Activated T-cell treated with anti-CD3 and anti-CD28 coated beads for 48 hours (primary cell): Measurements from ENCODE around the gene ARL4C.
A peak's percentile ranks its signal among the peaks of the same experiment; 100 is the strongest.

Experiments
- DNase-seq: peaks from one replicate; pipeline ENCODE4 v3.0.0-alpha.2; 2020; ENCODE audit warnings: low read depth

Gene ARL4C

DNA sequence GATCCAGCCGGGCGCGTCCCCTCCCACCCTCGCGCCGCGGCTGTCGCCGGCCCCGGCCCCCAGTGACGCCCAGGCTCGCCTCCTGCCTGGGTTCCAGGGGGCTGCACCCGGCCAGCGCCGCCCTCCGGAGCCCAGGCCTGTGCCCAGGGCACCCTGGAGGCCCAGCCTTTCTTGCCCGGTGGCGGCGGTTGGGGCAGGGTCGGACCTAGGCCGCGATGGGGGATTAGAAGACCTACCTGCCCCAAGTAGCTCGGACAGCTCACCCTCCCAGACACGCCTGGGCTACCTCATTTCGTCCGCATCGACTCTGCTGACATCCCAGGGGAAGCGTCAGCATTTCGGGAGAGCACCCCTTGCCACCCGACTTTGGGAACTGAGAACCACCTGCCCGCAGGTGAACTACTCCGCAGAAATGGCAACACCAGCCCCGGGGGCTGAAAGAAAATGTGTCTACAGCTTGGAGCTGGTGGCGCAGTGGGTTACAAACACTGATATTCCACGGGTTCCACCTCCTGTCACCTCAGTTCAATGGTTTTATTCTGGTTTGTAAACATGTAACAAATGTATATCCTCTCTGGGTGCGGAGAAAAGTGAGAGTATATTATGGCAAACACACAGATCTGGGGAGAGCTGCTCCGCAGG is 834 bp upstream of the ARL4C start:
- DNase-seq: no peak

DNA sequence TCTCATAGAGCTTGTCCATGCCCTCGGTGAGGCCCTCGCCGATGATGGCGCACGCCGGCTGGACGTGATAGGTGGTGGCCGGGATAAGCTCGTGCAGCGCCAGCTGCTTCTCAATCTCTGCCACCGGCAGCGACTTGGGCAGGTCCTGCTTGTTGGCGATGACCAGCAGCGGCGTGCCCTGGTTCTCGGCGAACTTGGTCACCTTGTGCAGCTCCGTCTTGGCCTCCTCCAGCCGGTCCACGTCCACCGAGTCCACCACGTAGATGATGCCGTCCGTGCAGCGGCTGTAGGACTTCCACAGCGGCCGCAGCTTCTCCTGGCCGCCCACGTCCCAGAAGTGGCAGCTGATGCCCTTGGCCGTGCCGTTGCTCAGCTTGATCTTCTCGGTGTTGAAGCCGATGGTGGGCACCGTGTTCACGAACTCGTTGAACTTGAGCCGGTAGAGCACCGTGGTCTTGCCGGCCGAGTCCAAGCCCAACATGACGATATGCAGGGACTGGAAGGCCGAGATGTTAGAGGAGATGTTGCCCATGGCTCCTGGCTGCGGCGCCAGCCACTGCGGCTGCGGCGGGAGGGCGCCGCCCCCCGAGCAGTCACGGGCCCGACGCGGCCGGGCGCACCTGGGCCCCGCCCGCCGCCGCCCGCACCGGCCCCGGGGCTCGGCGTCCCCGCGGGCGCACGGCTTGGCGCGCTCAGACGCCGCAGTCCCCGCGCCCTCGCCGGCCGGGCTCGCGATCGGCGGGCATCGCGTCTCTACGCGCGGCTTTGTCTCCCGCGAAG is 636 bp downstream of the ARL4C start:
- peak; percentile 41 for DNase-seq

DNA sequence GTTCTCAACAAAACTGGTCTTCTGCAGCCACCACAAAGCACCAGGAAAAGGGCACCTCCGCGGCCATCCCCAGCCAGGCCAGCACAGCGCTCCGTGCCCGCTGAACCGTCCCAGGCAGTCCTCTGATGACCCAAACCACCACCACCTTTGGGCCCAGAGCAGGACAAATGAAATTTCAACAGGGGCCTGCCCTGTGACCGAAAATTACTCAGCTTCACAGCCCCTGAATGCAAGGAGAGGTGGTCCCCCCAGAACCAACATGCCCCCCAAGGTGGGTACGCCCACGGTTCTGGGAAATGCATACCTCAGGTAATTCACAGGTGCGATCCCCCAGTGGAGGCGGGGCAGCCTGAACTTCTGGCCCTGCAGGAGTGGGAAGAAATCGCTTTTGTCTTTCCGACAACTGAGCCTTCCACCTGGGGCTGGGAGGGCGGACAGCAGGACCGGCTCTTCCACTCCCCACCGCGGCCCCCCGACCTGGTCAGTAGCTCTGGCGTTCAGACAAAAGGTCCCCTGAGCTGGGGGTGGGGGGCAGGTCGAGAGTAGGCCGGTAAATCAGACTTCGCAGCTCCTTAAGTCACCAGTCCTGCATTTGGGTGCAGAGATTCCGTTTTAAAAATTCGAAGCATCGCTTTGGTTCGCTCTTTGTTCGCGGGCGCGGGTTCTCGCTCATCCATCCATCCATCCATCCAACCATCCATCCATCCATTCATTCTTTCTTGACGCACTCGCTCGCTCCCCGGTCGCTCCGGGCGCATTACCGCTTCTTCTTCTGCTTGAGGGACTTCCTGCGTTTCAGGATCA is 1.4 kb downstream of the ARL4C start:
- DNase-seq: no peak

DNA sequence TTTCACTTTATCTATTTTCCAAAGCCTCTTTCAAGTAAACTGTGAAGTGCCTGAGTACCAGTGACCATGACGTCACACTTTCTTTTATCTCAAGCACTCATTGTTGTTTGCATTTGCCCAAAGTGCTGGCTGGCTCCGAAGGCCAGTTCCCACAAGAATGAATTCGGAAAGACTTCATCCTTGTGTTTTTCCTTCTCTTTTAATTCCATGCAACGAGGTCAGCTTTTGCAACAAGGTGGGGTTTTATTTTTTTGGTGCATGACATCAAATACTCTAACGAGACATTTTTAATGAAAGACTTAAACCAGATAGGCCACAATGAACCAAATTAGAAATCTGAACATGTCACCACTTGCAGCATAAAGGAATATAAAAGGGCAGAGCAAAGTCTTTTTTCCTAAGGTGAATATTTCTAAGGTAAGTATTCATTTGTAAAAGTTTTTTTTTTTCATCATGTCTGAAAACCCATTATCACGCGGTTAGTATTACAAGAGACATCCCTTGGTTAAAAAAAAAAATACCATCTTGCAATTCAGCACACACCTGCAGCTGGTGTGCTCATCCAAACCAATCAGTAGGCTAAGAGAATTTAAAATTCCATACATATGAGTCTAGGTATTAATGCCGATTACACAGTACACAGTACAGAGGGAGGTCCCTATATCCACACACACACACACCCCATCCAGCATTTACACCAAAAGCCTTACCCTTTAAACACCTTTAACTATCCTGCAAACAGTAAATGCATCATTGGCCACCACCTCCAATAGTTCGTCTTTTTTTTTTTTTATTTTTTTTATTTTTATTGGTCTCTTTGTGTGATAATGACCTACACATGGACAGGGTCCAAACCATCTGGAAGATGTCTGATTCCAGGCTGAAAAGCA is 2.3 kb downstream of the ARL4C start:
- no peak for DNase-seq

DNA sequence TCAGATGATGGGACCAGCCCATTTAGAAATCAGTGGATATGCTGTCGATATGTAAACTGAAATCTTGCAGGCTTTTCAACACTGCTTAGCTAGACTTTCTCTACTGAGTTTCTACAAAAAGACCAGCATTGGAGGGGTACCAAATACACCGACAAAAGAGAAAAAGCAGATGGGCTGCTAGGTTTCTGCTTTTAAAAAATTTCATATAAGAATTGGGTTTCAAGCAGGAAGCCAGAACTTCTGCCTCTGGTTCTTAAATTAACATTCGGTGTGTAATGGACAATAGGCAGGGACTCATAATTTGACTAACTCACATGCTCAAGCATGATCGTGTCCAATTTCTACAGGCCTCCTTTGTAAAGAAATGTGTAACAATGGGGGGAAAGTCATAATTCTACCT is 3.1 kb downstream of the ARL4C start:
- DNase-seq: no peak

DNA sequence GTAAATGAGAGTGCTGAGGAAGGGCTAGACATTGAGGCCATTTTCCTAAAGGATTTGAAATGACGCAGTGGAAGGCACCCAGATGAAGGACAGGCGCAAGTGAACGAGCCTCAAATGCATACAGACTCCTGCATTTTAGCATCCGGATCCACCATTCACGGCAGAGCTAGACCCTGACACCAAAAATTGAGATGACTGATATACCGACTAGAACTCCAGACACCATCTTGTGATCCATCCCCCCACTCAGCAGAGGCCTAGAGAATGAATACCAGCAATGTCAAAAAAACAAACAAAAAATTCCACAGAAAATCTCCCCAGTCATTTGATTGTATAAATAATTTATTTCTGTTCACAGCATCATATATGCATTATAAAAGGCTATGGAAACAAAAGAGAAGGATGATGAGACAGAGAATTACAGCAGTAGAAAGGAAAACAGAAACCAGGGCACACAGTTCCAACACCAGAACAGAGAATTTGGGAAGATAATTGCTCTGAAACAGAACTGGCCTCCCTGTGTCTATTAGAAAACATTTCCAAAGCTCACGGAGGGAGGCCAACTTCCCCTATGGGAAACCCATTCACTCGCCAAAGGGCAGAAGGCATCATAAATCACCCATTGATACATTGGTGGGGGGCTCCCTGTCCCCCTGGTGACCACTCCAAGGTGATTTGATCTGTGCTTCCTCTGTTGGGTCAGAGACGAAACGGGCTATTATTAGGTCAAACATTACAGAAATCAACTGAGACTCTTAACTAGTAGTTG is 4.0 kb downstream of the ARL4C start:
- no peak for DNase-seq

DNA sequence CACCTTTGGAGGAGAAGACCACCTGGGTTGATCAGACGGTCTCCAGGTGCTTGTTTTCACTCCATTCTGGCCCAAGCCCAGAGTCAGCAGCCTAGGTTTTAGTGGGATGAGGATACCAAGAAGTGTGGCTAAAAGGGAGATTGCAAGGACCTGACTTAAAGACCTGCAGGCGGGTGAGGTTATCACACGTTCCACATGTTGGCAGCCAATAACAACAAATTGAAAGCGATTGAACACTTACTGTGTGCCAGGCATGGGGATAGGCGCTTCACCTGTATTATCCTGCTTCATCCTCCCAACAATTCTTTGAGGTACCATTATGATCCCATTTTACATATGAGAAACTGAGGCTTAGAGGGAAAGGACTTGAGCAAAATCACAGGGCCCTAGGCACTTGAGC is 5.0 kb downstream of the ARL4C start:
- no peak for DNase-seq

DNA sequence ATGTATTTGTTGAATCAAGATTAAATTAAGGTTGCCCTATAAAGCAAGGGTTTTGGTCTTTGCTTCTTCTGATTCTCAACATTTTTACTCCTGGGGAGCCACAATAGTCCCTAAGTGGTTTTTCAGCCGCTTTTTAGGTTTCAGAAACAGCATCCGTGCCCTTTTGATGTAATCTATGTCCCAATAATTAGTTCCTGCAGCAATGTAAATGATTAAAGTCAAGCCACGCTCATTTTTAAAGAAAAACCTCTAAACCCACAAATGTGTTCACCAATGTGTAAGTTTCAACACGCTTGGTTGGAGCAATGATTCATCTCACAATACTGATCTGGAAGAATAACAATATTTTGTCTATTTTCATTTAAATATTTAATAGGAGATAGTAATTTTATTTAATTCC is 5.6 kb downstream of the ARL4C start:
- DNase-seq: no peak

DNA sequence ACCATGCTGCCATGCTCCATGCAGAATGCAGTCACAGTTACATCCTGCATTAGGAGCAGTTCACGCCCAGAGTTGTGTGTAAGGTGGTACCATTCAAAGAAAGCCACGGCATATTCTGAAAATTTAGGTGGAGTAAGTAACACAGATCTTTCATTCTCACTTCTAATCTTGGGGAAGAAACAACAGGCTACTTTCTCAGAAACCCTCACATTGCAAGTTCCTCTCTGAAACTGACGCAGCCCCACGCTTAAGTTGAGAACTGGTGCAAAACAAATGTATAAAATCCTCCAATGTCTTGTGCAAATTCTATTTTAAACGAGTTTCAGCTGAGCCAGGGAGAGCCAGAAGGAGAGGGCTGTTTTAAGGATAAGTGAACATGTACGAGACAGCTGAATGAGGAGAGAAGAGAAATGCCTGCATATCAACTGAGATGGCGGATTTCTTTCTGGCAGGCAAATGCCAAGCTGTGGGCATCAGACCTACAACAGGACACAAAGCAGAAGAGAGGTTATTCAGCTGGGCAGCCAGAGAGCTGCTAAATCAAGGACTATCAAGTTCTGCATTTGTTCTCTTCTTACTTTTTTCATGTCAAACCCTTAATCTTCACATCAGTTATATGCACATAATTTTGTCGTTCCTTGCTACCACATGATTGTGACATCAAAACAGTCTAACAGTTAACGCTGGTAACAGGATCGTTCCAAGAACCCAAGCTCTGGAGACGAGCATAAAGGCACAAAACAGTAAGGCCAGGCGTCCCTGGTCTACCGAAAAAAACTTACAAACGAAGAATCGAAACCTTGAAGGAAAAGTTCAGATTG is 6.4 kb downstream of the ARL4C start:
- no peak for DNase-seq

DNA sequence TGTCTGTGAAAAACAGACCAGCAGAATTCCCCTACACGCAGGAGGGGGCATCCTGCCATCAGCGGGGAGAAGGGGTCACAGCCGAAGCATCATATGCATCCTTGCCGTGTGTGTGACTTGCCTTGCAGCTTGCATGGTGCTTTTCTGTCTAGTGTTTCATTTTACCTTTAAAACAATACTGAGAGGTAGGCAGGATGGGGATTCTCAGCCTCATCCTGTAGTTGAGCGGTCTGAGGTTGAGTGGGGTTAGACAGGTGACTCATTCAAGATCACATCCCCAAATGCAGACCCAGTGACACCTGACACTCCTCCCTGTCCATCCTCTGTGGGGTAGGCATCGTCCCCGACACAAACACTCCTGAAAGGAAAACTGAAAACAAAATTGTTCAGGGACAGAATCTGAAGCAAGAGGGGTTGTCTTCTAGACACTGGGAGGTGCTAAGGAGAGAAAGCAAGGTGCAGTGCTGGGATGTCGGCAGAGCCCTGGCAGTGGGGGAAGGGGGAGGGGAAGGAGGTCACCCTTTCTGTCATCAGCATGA is 7.9 kb downstream of the ARL4C start:
- DNase-seq: peak; percentile 34

DNA sequence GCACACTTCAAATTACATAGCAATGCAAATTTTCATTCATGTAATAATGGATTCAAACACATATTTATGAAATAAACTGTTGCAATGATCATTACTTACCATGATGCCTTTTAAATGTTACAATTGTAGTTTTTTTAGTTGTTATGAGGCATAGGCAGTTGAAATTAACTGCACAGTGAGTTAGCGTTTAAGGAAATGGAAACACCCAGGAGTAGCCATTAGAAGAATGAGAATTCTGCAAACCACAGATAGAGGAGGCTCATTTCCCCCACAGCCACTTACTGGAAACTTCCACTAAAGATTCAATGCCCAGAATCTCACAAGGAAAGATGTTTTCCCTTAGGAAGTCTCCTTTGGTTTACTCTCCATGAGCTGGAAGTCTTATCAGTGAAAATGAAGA is 8.4 kb downstream of the ARL4C start:
- DNase-seq: no peak

DNA sequence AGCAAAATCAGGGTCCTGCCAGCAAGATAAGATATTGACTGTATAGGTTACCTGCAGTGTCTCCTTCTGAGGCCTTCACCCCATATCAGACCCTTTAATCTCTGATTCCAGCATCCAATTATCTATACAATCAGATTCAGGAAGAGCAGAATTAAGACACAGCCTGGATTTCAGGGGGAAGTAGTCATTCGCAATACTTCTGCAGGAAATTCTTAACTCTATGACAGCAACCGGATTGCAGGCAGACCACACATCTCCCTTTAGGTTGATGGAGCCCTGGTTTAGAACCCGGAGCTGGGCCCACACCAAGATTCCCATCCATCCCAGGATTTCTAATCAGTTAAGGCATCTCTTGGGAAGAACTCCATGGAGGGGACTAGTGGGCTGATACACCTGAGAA is 9.5 kb downstream of the ARL4C start:
- no peak for DNase-seq

DNA sequence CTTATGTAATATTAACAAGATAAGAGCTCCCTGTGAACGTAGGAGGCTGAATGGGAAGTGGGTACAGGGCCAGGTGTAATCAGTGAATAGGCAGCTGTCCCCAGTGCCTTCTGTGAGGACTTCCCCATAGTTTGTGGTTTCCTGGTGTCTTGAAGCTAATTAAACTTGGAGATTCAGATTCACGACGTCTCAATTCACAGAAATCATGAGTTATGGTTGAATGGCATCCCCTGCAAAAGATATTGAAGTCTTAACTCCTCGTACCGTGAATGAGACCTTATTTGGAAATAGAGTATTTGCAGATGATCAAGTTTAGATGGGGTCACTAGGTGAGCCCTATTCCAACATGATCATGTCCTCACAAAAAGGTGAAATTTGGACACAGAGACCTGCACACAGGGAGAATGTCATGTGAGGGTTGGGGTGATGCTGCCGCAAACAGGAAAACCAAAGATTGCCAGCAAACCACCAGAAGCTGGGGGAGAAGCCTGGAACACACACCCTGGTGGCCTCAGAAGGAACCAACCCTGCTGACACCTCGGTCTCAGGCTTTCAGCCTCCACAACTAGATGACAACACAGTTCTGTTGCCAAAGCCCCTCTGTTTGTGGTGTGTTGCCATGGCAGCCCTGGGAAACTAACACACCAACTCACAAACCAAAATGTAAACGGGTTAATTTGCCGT is 13.2 kb downstream of the ARL4C start:
- DNase-seq: peak; percentile 68

DNA sequence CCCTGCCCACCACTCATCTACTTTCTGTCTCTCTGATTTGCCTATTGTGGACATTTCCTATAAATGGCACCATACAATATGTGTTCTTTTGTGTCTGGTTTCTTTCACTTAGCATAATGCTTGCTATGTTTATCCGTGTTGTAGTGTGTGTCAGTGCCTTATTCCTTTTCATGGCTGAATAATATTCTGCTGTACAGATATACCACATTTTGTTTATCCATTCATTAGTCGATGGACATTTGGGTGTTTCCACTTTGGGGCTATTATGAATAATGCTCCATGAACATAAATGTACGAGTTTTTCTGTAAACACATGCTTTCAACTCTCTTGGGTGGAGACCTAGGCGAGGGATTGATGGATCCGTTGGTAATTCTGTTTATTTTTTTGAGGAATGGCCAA is 15.6 kb downstream of the ARL4C start:
- DNase-seq: no peak

DNA sequence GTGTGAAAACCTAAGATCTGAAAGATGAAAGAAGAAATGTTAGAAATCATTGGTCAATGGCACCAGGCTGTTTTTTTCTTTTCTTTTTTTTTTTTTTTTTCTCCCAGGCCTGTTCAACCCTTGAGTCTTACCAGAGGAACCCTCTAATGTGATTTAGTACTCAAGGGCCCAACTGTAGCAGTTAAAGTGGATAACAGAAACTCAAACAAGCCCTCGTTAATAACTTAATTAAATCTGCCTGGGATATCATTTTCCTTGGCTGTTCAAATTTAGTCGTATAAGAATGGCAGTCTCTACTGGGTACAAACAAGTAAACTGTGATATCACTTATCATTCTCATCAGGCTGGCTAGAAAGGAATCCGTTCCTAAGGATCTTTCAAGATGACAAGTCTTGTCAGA is 16.5 kb downstream of the ARL4C start:
- DNase-seq: no peak

DNA sequence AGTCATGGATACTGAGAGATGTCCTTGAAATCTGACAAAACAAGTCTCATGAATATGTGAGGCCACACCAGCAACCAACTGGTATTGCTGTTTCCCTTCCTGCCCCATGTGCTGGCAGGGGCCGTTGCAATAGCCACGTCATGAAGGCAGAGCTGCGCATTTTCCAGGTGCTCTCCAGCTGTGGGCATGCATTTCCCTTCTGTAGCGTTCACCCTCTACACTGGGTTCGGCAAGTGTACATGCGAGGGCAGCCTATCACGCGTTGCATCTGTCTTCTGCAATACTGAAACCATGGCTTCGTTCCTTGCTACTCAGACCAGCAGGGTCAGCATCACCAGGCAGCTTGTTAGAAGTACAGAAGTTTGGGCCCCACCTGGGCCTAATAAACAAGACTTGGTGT is 17.4 kb downstream of the ARL4C start:
- DNase-seq: no peak

DNA sequence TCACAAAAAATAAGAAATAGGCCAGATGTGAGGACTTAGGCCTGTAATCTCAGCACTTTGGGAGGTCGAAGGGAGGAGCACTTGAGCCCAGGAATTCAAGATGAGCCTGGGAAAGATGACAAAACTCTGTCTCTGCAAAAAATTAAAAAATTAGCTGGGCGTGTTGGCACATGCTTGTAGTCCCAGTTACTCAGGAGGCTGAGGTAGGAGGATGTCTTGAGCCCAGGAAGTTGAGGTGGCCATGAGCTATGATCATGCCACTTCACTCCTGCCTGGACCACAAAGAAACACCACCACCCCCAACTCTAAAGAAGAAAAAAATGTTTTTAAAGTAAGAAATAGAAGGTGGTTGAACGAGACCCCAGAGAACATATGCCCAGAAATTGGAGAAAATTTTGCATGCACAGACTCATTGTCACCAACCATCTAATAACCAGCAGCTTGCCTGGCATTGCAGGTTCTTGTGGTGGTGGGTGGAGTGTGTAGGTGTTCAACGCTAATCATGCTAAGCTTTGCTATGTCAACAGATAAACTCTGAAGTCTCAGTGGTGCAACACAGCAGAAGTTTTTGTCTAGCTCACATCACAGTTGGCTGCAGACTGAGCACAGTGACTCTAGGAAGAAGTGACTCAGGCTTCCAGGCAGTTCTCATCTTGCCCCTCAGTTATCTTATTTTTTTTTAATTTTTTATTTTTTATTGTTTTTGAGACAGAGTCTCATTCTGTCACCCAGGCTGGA is 18.6 kb downstream of the ARL4C start:
- no peak for DNase-seq

DNA sequence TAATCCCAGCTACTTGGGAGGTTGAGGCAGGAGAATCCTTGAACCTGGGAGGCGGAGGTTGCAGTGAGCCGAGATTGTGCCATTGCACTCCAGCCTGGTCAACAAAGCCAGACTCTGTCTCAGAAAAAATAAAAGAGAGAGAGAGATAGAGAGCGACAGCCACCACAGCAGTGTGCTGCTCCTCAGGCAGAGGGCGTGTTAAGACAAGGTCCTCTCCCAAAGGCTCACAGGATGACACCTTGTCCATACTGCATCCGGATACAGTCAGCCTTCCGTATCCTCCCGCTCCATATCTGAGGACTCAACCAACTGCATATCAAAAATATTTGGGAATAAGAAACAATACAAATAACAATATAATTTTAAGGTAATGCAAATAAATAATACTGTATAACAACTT is 20.1 kb downstream of the ARL4C start:
- DNase-seq: no peak

DNA sequence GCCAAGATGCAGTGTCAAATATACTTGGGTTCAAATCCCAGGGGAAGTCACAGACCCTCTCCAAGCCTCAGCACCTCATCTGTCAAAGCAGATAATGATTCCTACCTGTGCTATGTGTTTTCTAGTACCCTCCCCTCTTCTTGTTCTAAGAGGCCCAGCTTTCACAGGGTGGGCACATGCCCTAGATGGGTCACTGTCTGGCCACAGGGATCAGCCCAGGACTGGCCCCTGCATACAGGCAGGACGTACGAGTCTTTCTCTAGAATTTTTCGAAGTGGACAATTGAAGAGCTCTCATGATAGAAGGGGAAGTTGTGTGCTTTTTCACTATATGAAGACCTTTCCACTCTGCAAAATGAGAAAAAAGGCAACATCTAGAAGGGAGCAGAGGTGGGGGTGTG is 22.2 kb downstream of the ARL4C start:
- no peak for DNase-seq
